ENCODE results near the gene RPL10A. TPM values are rescaled to one million over a fixed set of nuclear protein-coding genes. Genes with fewer than 3 reads are reported as not detected.

RPL10A gene
- total RNA-seq, 2 experiments from 2014 or later, result 1,952 to 2,334 TPM

DNA sequence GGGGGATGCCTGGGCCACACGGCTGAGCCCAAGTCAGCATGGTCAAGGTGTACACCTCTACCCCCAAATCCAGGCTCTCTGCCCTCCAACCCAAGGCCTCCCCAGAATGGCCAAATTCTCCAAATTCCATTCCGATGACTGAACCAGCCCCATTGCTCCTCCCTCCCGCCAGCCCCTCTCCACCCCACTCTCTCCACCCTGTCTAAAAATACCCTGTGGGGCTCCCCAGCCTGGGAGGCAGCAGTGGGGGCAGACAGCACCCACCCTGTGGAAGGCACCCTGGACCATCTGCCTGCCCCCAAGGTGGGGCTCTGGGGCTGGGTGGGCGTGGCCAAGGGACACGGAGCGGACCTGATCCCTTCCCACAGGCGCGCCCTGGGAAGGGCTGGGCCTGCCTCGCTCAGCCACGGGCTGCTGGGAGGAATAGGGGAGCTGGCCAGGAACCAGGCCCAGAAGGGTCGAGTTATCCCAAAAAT, 17.2 kb downstream of the RPL10A start:
- no peak overlapping the region for H3K27ac Mint-ChIP-seq
- ChIA-PET CTCF (no interaction called here), POLR2A (no interaction called here)
- intact Hi-C loops (cut with DNase I, micrococcal nuclease), result no loop called here
- no peak for ATAC-seq
- H3K4me1 Mint-ChIP-seq, result peaks cover 6% of the 10 kb centered on the region
- H3K27me3 Mint-ChIP-seq, result no peaks in the 10 kb centered on the region
- no peak overlapping the region for H3K4me3 Mint-ChIP-seq
- H3K36me3 Mint-ChIP-seq (ENCODE audit: low read depth), result no peaks in the 10 kb centered on the region
- H3K9me3 Mint-ChIP-seq (ENCODE audit: low read depth), result no peaks in the 10 kb centered on the region
- no peak for DNase-seq

- Mint-ChIP-seq H3K4me3 (no peak overlapping the region), H3K36me3 (ENCODE audit: low read depth) (no peaks in the 10 kb centered on the region), H3K9me3 (ENCODE audit: low read depth) (no peaks in the 10 kb centered on the region), H3K27me3 (no peaks in the 10 kb centered on the region), H3K27ac (no peak overlapping the region), H3K4me1 (peaks cover 6% of the 10 kb centered on the region)
- ATAC-seq, result no peak
- ChIA-PET POLR2A (interaction anchor here (1.0 kb wide), 1 partner anchor 15 kb away, joined by 3 read pairs; no protein-coding TSS in a partner anchor), CTCF (no interaction called here)
- intact Hi-C loops (cut with DNase I, micrococcal nuclease), result no loop called here
- DNase-seq, result no peak
These were observed 18.1 kb downstream of the RPL10A start for GRCh38 chr6:35486005-35486925.

DNA sequence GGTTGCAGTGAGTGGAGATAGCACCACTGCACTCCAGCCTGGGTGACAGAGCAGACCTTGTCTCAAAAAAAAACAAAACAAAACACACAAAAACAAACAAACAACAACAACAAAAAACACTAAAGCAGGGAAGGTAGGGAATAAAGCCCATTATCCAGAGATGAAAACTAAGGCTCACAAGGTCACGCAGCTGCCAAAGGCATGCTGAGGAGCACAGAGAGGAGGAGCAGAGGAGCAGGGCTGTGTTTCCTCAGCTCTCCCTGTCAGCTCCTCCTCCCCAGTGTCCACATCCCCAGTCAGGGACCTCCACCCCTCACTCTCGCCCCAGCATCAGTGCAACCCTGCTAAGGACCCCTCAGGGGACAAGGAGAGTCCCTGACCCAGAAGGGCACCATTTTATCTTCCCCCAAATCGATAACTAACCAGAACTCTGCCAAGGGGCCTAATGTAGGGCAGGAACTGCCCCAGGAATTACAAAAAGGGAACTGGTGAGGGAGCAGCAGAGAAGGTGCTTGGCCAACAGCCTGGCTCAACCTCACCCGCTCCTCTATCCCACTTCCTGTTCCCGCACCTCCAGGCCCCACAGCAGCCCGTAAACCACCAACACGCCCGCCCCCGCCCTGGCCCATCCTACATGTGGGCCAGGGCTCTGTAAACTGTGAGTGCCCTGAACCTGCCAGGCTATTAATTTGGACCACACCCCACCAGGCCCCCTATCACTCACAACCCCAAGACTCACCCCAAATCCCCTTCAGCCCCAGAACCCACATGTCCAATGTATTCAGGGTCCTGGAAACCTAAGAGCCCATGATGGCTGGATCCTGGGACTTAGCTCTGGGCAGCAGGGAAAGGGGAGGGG, 19.7 kb downstream of the RPL10A start:
- H3K4me3 Mint-ChIP-seq, result no peak overlapping the region
- H3K36me3 Mint-ChIP-seq (ENCODE audit: low read depth), result no peaks in the 10 kb centered on the region
- no peaks in the 10 kb centered on the region for H3K9me3 Mint-ChIP-seq (ENCODE audit: low read depth)
- H3K27me3 Mint-ChIP-seq, result no peaks in the 10 kb centered on the region
- intact Hi-C loops (cut with DNase I, micrococcal nuclease), result no loop called here
- DNase-seq (no peak), ATAC-seq (peak; percentile 36)
- CTCF ChIA-PET, result interaction anchor here (0.5 kb wide), 1 partner anchor 146 kb away, joined by 3 read pairs; no protein-coding TSS in a partner anchor
- peaks cover 6% of the 10 kb centered on the region for H3K4me1 Mint-ChIP-seq
- no peak overlapping the region for H3K27ac Mint-ChIP-seq
- POLR2A ChIA-PET, result no interaction called here

GRCh38 chr6:35488517-35488862, 20.3 kb downstream of the RPL10A start:
- H3K27me3 Mint-ChIP-seq, result no peaks in the 10 kb centered on the region
- no peaks in the 10 kb centered on the region for H3K36me3 Mint-ChIP-seq (ENCODE audit: low read depth)
- no peak overlapping the region for H3K27ac Mint-ChIP-seq
- DNase-seq (no peak), ATAC-seq (no peak)
- no peaks in the 10 kb centered on the region for H3K9me3 Mint-ChIP-seq (ENCODE audit: low read depth)
- intact Hi-C loops (cut with DNase I, micrococcal nuclease), result no loop called here
- peaks cover 6% of the 10 kb centered on the region for H3K4me1 Mint-ChIP-seq
- POLR2A ChIA-PET, result no interaction called here
- no peak overlapping the region for H3K4me3 Mint-ChIP-seq
- CTCF ChIA-PET, result interaction anchor here (1.0 kb wide), 1 partner anchor 70 kb away, joined by 3 read pairs; no protein-coding TSS in a partner anchor

DNA sequence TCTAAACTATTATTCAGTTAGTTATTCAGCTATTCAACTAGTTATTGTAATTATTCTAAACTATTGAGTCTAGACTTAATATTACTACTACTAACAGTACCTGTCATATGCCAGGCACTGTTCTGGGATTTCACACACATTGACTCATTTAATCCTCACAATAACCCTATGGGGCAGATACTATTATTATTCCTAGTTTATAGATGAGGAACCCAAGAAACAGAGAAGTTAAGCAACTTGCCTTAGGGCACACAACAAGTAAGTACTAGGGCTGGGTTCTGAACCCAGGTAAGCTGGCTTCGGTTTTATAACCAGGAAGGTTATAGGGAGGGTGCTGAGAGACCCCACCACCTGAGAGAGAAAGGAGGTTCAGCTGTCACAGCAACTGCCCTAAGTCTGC, 20.9 kb downstream of the RPL10A start:
- Mint-ChIP-seq H3K4me1 (peaks cover 9% of the 10 kb centered on the region), H3K4me3 (no peak overlapping the region), H3K36me3 (ENCODE audit: low read depth) (no peaks in the 10 kb centered on the region), H3K9me3 (ENCODE audit: low read depth) (no peaks in the 10 kb centered on the region), H3K27me3 (no peaks in the 10 kb centered on the region), H3K27ac (no peak overlapping the region)
- ATAC-seq (no peak), DNase-seq (no peak)
- POLR2A ChIA-PET, result no interaction called here
- intact Hi-C loops (cut with DNase I, micrococcal nuclease), result no loop called here
- CTCF ChIA-PET, result interaction anchor here (1.0 to 1.9 kb wide), 2 partner anchors 17 to 71 kb away, joined by 3 to 4 read pairs; no protein-coding TSS in a partner anchor

DNA sequence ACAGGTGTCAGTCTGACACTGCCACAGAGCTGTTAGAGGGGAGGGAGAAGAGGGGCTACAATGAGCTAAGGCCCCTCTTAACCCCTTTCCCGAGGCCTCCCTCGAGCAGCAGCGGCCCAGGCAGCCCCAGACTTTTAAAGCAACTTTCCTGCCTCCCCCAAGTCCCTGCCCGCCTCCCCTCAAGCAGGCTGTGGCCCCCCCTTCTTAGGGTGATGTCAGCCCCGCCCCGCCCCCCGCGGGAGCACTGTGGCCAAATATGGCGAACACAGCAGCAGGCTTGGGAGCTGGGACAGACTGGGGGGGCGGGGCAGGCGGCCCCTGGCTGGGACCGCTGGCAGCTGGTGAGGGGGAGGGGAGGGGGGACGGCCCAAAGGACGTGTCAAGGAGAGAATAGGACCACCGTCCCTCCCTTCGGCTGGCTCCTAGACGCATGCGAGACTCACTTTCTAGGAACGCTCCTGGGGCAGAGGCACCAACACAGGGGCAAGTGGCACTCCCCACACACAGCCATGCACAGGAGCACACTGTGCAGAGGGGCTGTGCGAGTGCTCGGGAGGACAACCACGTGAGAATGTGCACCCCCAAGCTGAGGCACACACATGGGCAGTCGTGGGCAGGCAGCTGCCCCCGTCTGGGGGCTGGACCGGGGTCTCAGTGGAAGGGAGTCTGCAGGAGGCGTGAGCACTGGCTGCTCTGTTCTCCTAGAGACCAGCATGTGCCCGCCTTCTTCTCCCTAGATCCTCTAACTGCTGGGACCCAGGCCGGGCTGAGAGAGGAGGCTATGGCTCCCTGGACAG, 22.0 kb downstream of the RPL10A start:
- no peaks in the 10 kb centered on the region for H3K9me3 Mint-ChIP-seq (ENCODE audit: low read depth)
- intact Hi-C loops (cut with DNase I, micrococcal nuclease), result no loop called here
- H3K36me3 Mint-ChIP-seq (ENCODE audit: low read depth), result no peaks in the 10 kb centered on the region
- CTCF ChIA-PET, result interaction anchor here (0.5 to 1.9 kb wide), 4 partner anchors 16 to 166 kb away, joined by 3 to 6 read pairs (median 4); no protein-coding TSS in a partner anchor
- H3K27ac Mint-ChIP-seq, result no peak overlapping the region
- no peak for DNase-seq
- ATAC-seq, result no peak
- POLR2A ChIA-PET, result no interaction called here
- peaks cover 10% of the 10 kb centered on the region for H3K4me1 Mint-ChIP-seq
- H3K4me3 Mint-ChIP-seq, result no peak overlapping the region
- no peaks in the 10 kb centered on the region for H3K27me3 Mint-ChIP-seq

DNA sequence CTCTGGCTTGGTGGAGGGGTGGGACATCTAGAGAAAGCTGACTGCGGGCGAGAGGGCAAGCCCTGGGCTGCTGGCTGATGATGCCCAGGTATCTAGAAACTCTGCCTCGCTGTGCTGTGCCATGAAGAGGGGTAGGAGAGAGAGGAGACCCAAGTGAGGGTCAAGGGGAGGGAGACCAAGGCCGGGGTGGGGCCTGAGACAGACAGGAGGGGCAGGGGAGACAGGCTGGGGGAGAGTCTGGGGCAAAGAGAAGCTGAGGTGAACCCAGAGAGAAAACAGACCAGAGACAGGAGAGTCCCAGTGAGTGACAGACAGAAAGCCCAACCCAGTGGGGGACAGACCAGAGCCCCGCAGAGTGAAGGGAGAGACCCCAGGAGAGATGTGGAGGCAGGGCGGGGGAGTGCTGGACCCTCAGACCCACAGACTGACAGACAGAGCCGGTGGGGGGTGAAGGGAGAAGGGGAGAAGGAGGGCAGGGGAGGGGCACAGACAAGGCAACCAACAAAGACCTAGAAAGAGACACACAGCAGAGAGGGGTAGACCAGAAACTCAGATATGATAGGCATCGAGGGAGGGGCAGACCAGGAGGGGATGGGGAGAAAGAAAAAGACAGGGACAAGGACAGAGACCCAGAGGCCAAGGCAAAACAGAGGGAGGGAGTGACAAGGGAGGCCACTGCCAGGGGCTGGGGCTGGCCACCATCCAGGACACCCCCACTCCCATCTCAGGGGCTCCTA, 22.8 kb downstream of the RPL10A start:
- CTCF ChIA-PET, result interaction anchor here (1.9 kb wide), 1 partner anchor 19 kb away, joined by 4 read pairs; no protein-coding TSS in a partner anchor
- POLR2A ChIA-PET, result no interaction called here
- Mint-ChIP-seq H3K36me3 (ENCODE audit: low read depth) (no peaks in the 10 kb centered on the region), H3K9me3 (ENCODE audit: low read depth) (no peaks in the 10 kb centered on the region), H3K27ac (no peak overlapping the region), H3K4me1 (peaks cover 10% of the 10 kb centered on the region), H3K27me3 (no peaks in the 10 kb centered on the region), H3K4me3 (no peak overlapping the region)
- ATAC-seq, result no peak
- intact Hi-C loops (cut with DNase I, micrococcal nuclease), result no loop called here
- no peak for DNase-seq

GRCh38 chr6:35491558-35492257, 23.5 kb downstream of the RPL10A start:
- DNase-seq (no peak), ATAC-seq (no peak)
- no peak overlapping the region for H3K27ac Mint-ChIP-seq
- CTCF ChIA-PET, result no interaction called here
- H3K4me1 Mint-ChIP-seq, result peaks cover 10% of the 10 kb centered on the region
- no peaks in the 10 kb centered on the region for H3K36me3 Mint-ChIP-seq (ENCODE audit: low read depth)
- POLR2A ChIA-PET, result interaction anchor here (0.6 kb wide), 1 partner anchor 27 kb away, joined by 3 read pairs; no protein-coding TSS in a partner anchor
- H3K27me3 Mint-ChIP-seq, result no peaks in the 10 kb centered on the region
- H3K4me3 Mint-ChIP-seq, result no peak overlapping the region
- intact Hi-C loops (cut with DNase I, micrococcal nuclease), result no loop called here
- H3K9me3 Mint-ChIP-seq (ENCODE audit: low read depth), result no peaks in the 10 kb centered on the region

DNA sequence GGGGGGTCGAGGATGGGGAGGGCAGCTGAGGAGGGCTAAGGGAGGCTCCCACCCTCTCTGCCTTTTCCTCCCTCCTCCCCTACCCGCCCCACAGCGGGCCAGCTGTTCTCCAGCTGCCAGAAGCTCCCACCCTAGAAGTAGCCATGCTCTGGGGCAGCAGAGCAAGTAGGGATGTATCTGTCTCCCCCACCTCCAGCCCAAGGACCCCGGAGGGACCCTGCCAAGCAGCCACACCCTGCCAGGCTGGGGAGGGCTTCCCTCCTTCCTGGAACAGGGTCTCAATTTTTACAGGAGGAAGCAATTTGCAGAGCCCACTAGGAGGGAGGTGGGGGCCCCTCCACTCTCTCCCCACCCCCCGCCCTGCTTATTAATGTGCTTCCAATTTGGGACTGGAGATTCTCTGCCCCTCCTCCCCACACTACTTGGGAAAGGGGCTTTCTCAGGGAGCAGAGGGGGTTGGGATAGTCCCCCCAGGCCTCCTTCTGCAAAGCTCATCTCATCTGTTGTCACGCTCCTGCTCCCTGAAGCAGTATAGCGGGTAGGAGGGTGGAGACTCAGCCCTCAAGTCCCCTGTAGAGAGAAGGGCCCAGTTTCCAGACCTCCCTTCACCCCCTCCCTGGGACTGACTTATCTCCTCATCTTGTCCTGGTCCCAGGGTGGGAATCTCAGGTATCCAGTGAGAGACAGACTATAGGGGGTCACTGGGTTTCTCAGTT, 24.2 kb downstream of the RPL10A start:
- no peaks in the 10 kb centered on the region for H3K9me3 Mint-ChIP-seq (ENCODE audit: low read depth)
- DNase-seq, result no peak
- CTCF ChIA-PET, result no interaction called here
- H3K27me3 Mint-ChIP-seq, result no peaks in the 10 kb centered on the region
- peaks cover 10% of the 10 kb centered on the region for H3K4me1 Mint-ChIP-seq
- no peak overlapping the region for H3K27ac Mint-ChIP-seq
- no peaks in the 10 kb centered on the region for H3K36me3 Mint-ChIP-seq (ENCODE audit: low read depth)
- ATAC-seq, result no peak
- POLR2A ChIA-PET, result interaction anchor here (0.6 kb wide), 1 partner anchor 28 kb away, joined by 3 read pairs; no protein-coding TSS in a partner anchor
- no peak overlapping the region for H3K4me3 Mint-ChIP-seq
- intact Hi-C loops (cut with DNase I, micrococcal nuclease), result no loop called here

- no peak overlapping the region for H3K27ac Mint-ChIP-seq
- H3K36me3 Mint-ChIP-seq (ENCODE audit: low read depth), result no peaks in the 10 kb centered on the region
- no peaks in the 10 kb centered on the region for H3K9me3 Mint-ChIP-seq (ENCODE audit: low read depth)
- POLR2A ChIA-PET, result no interaction called here
- no peaks in the 10 kb centered on the region for H3K27me3 Mint-ChIP-seq
- intact Hi-C loops (cut with DNase I, micrococcal nuclease), result no loop called here
- no peak for ATAC-seq
- CTCF ChIA-PET, result no interaction called here
- peaks cover 8% of the 10 kb centered on the region for H3K4me1 Mint-ChIP-seq
- no peak overlapping the region for H3K4me3 Mint-ChIP-seq
- DNase-seq, result no peak
These were observed 24.7 kb downstream of the RPL10A start for GRCh38 chr6:35492974-35493284.
